RPMI7951 (cell line): ENCODE measurements around the gene ENTPD5. TPM values are rescaled to one million over a fixed set of nuclear protein-coding genes. Genes with fewer than 3 reads are reported as not detected.
"Not testable (repeated sequence)": the region's sequence is repeated elsewhere in the genome, so short reads cannot be mapped to it uniquely, and the experiment has no call there.

Experiments
- DNase-seq: peaks from one replicate; pipeline ENCODE4 v3.0.0-alpha.2; 2012; ENCODE audit warnings: low read depth
- total RNA-seq: library from RNA; depleted of rRNA; stranded (reverse); fragments of >200 nt; shearing (Covaris generic); gene quantifications from 2 replicates; pipeline ENCODE4 v1.2.3, GENCODE V29; 2014

The ENTPD5 gene
- total RNA-seq, 1 experiment from 2014 or later, result 6.4 TPM

GRCh38 chr14:74008843-74009499 lies 10.1 kb downstream of the ENTPD5 start:
- DNase-seq, result no peak

- DNase-seq, result not testable (repeated sequence)
Observed at GRCh38 chr14:74005664-74006063, 13.4 kb downstream of the ENTPD5 start.

GRCh38 chr14:73998726-73999125 lies 20.4 kb downstream of the ENTPD5 start:
- DNase-seq, result no peak

GRCh38 chr14:73997944-73998447 lies 21.1 kb downstream of the ENTPD5 start:
- no peak for DNase-seq

GRCh38 chr14:73997108-73997943 lies 21.8 kb downstream of the ENTPD5 start:
- no peak for DNase-seq

- no peak for DNase-seq
Observed at GRCh38 chr14:73996731-73997107, 22.4 kb downstream of the ENTPD5 start.

- no peak for DNase-seq
Observed at GRCh38 chr14:73995977-73996378, 23.1 kb downstream of the ENTPD5 start.

- DNase-seq, result not testable (repeated sequence)
Observed at GRCh38 chr14:73994926-73995325, 24.2 kb downstream of the ENTPD5 start.

- no peak for DNase-seq
Observed at GRCh38 chr14:73991092-73991491, 28.0 kb downstream of the ENTPD5 start.

- not testable (repeated sequence) for DNase-seq
Observed at GRCh38 chr14:73988656-73989055, 30.4 kb downstream of the ENTPD5 start.

GRCh38 chr14:73988065-73988464 lies 31.0 kb downstream of the ENTPD5 start:
- no peak for DNase-seq

- no peak for DNase-seq
Observed at GRCh38 chr14:73977896-73978295, 41.2 kb downstream of the ENTPD5 start.

GRCh38 chr14:73976125-73976524 lies 43.0 kb downstream of the ENTPD5 start:
- no peak for DNase-seq

GRCh38 chr14:73973497-73973896 lies 45.6 kb downstream of the ENTPD5 start:
- no peak for DNase-seq

- no peak for DNase-seq
Observed at GRCh38 chr14:73968885-73969284, 50.2 kb downstream of the ENTPD5 start.

- no peak for DNase-seq
Observed at GRCh38 chr14:73965216-73965615, 53.9 kb downstream of the ENTPD5 start.

GRCh38 chr14:73961192-73961591 lies 57.9 kb downstream of the ENTPD5 start:
- no peak for DNase-seq

GRCh38 chr14:73958591-73958990 lies 60.5 kb downstream of the ENTPD5 start:
- no peak for DNase-seq

GRCh38 chr14:73955674-73956073 lies 63.4 kb downstream of the ENTPD5 start:
- no peak for DNase-seq

GRCh38 chr14:73953731-73954130 lies 65.4 kb downstream of the ENTPD5 start:
- DNase-seq, result no peak

- DNase-seq, result peak; percentile 96
Observed at GRCh38 chr14:73949752-73950734, 69.0 kb downstream of the ENTPD5 start, which contains the start of the genes COQ6 and FAM161B. COQ6 (plus strand) TSS chr14:73950302; CDS start chr14:73950333, 31 bp downstream. FAM161B (minus strand) TSS chr14:73950094; CDS start chr14:73950026, 68 bp downstream.
